ENCODE measurements around the gene MYB.

DNA sequence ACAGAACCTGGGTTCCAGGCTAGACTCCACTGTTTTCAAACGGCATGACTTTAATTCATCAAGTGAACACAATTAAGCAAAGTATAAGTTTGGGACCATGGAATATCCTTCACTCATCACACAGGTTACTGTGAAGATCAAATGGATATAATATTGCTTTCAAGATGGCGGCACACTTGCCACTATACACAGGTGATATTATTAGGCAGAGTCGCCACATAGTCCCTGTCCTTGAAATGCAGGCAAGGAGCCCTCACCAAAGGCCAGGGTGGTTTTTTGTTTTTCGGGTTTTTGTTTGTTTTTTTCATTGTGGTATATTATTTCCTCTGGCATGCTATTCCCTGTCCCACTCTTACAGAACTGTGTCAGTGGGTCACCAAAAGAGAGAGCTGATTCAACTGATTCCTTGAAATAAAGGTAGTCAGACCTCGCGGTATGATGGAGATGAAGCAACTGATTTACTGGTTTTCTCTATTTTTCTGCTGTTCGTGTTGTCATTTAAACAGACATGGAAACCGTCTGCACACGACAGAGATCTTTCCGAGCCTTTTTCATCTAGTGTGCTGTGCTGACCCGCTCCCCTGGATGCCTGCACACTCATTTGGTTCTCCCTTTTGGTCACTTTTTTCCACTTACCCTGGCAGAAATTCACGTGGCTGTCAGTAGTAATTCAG, 29.7 kb downstream of the MYB start:
- TF ChIP-seq CTCF (IDR thresholded peaks at IDR 0.05) (no peak), EP300 (IDR thresholded peaks at IDR 0.05) (no peak)
